Measurements from ENCODE around the gene AKAP1.

The AKAP1 gene

DNA sequence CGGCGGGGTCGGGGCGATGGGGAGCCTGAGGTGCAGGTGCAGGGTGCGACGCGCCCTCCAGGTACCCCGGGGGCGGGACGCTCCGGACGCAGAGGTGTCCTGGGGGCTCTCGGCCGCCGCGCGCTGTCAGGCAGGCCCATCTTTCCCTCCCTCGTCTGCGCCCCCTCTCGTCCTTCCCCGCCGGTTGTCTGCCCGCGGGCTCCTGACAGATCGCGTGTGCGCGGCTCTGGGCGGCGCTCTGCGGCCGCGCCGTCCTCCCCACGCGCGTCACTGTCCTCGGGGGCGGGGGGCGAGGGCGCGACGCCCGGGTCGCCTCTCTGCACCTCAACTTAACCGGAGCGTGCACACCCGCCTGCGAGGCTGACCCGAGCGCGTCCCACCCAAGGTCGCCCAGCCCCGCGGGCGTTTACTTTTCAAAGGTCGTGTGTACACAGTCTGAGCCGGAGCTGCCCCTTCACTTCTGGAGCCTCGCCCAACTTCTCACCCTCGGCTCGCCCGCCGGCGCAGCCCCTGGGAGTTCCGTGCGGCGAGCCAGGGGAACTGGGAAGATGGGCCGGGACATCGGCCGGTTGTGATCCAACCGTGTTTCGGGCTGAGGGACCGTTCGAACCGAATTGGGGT lies 512 bp downstream of the AKAP1 start:
- peak; percentile 44 for DNase-seq (ENCODE audit: low read depth)
- H3K4me3 ChIP-seq (ENCODE audit: low read depth, low read length) = peak overlapping the region; percentile 72
- TF ChIP-seq, protein P1, sequence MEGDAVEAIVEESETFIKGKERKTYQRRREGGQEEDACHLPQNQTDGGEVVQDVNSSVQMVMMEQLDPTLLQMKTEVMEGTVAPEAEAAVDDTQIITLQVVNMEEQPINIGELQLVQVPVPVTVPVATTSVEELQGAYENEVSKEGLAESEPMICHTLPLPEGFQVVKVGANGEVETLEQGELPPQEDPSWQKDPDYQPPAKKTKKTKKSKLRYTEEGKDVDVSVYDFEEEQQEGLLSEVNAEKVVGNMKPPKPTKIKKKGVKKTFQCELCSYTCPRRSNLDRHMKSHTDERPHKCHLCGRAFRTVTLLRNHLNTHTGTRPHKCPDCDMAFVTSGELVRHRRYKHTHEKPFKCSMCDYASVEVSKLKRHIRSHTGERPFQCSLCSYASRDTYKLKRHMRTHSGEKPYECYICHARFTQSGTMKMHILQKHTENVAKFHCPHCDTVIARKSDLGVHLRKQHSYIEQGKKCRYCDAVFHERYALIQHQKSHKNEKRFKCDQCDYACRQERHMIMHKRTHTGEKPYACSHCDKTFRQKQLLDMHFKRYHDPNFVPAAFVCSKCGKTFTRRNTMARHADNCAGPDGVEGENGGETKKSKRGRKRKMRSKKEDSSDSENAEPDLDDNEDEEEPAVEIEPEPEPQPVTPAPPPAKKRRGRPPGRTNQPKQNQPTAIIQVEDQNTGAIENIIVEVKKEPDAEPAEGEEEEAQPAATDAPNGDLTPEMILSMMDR (conservative IDR thresholded peaks at IDR 0.05; ENCODE audit: low read depth, low read length) = peak; percentile 28

GRCh38 chr17:57086069-57086930 lies 1.3 kb downstream of the AKAP1 start:
- peak overlapping the region; percentile 72 for H3K4me3 ChIP-seq (ENCODE audit: low read depth, low read length)
- TF ChIP-seq, protein P1 (conservative IDR thresholded peaks at IDR 0.05; ENCODE audit: low read depth, low read length) = no peak
- peak; percentile 38 for DNase-seq (ENCODE audit: low read depth)

GRCh38 chr17:57088298-57088697 lies 3.3 kb downstream of the AKAP1 start:
- H3K4me3 ChIP-seq (ENCODE audit: low read depth, low read length) = no peak overlapping the region
- TF ChIP-seq, protein P1 (conservative IDR thresholded peaks at IDR 0.05; ENCODE audit: low read depth, low read length) = no peak
- no peak for DNase-seq (ENCODE audit: low read depth)

GRCh38 chr17:57089391-57089790 lies 4.3 kb downstream of the AKAP1 start:
- TF ChIP-seq, protein P1 (conservative IDR thresholded peaks at IDR 0.05; ENCODE audit: low read depth, low read length) = no peak
- DNase-seq (ENCODE audit: low read depth) = no peak
- H3K4me3 ChIP-seq (ENCODE audit: low read depth, low read length) = no peak overlapping the region

DNA sequence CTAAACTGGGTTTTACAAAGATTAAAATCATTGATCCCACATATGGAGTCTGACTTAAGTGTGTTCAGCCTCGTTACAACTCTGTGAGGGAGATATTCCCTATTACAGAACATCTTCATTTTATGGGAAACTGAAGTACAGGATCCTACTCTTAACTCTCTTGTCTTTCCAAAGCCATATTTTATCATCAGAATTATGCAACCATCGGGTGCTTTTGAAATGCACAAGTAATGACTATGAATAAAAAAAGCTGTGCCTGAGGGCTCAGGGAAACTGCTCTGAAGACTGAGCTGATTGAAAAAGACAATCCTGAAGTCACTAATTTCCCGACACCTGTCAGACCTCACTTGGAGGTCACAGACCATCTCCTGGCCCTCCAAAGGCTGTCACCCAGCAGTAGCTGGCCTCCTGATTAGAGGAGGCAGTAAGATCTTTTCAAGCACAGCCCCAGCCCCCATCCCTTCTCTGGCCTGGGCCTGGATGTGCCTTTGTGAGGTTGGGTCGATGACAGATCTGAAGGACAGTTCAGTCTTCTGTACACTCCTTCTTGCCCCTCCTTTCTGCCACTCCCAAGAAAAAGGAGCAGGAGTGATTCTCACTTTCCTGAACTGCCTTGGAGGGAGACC lies 5.6 kb downstream of the AKAP1 start:
- H3K4me3 ChIP-seq (ENCODE audit: low read depth, low read length) = no peak overlapping the region
- DNase-seq (ENCODE audit: low read depth) = no peak
- TF ChIP-seq, protein P1 (conservative IDR thresholded peaks at IDR 0.05; ENCODE audit: low read depth, low read length) = no peak

DNA sequence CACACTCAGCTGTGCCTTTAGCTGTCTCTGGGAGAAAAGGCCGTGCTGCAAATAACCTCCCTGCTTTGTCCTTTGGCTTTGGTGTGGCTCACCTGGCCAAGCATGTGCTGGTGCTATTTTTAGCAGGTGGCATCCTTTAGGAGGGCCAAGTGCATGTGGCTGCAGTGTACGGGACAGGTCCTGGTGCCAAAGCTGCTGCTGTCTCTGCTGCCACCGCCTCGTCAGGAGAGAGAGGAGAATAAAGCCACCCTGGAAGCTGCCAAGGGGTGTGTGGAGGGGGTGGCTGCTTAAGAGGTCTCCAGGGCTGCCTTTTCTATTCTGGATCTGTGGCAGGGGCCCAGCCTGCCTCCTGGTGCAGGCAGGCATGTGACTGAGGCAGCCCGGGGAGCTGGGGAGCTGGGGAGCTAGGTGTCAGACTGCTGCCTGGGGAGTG lies 6.2 kb downstream of the AKAP1 start:
- no peak for DNase-seq (ENCODE audit: low read depth)
- no peak overlapping the region for H3K4me3 ChIP-seq (ENCODE audit: low read depth, low read length)
- TF ChIP-seq, protein P1 (conservative IDR thresholded peaks at IDR 0.05; ENCODE audit: low read depth, low read length) = no peak

Measured in choroid plexus epithelial cell (primary cell).